Transverse colon (tissue), 4 donors: ENCODE data around the gene KRT74. TPM values are rescaled to one million over a fixed set of nuclear protein-coding genes. Genes with fewer than 3 reads are reported as not detected.

Source experiments
- DNase-seq: peaks from one replicate; pipeline ENCODE4 v3.0.0-alpha.2; 2019
- H3K27ac ChIP-seq, 4 donors: fragments of 200-600 bp; sonication (generic); 2 replicates each; pipeline ENCODE4 v1.5.1; 2016 to 2018; ENCODE audit warnings: inconsistent platforms in 4 of 4
- H3K27me3 ChIP-seq: fragments of 200-600 bp; sonication (generic); 2 replicates; pipeline ENCODE4 v1.5.1; 2017; ENCODE audit warnings: inconsistent platforms
- H3K36me3 ChIP-seq, 4 donors: fragments of 200-600 bp; sonication (generic); 2 replicates each; pipeline ENCODE4 v1.5.1; 2017 to 2019; ENCODE audit warnings: inconsistent platforms in 4 of 4
- H3K4me1 ChIP-seq, 4 donors: fragments of 200-600 bp; sonication (generic); 2 replicates each; pipeline ENCODE4 v1.5.1; 2017 to 2020; ENCODE audit warnings: inconsistent platforms in 4 of 4
- H3K4me3 ChIP-seq, 4 donors: fragments of 200-600 bp; sonication (generic); 1 replicate in 1 of 4; 2 replicates in 3 of 4; pipeline versions ENCODE4 v1.5.1 to v1.6.1; 2017 to 2019; ENCODE audit warnings: inconsistent platforms in 4 of 4
- H3K9me3 ChIP-seq, 2 donors: fragments of 200-600 bp; sonication (generic); 2 replicates each; pipeline ENCODE4 v1.5.1; 2017 to 2019; ENCODE audit warnings: inconsistent platforms in 2 of 2
- CTCF ChIP-seq, 5 experiments: fragments of 200-600 bp in 3 of 5; fragments of 450-650 bp in 2 of 5; sonication (generic) in 3 of 5; IDR thresholded peaks; 1 replicate in 2 of 5; 2 replicates in 3 of 5; pipeline ENCODE4 v1.5.1; 2016 to 2017; ENCODE audit warnings: antibody characterized with exemption in 5 of 5, inconsistent platforms in 3 of 5, mild to moderate bottlenecking in 2 of 5, moderate library complexity in 1 of 5
- EP300 ChIP-seq: sonication (generic); formaldehyde crosslinking; IDR thresholded peaks from one replicate; pipeline ENCODE4 v1.6.1; 2017; ENCODE audit warnings: antibody characterized with exemption, low read depth
- POLR2A ChIP-seq: fragments of 450-650 bp; IDR thresholded peaks from one replicate; pipeline ENCODE4 v1.6.1; 2016; ENCODE audit warnings: antibody characterized with exemption, mild to moderate bottlenecking, moderate library complexity
- POLR2AphosphoS5 ChIP-seq, 3 donors: sonication (generic); formaldehyde crosslinking; IDR thresholded peaks; one replicate each; pipeline ENCODE4 v1.6.1; 2016; ENCODE audit warnings: antibody characterized with exemption in 3 of 3
- WGBS, 2 donors: methylation state at CpG; one replicate each; pipeline ENCODE4 v1.1.5; 2018; ENCODE audit warnings: low coverage in 1 of 2; 5-methylcytosine and 5-hydroxymethylcytosine counted together
- in situ Hi-C, 4 donors: fragments of 200-750 bp; cut with MboI; loops; one replicate each; pipeline versions ENCODE4 v1.15.0 to v1.15.1; 2017; ENCODE audit warnings: low sequenced_read_pairs in 3 of 4, low pct_ligation_motif_present in 1 of 4, low pct_unique_long_range_greater_than_20kb in 1 of 4
- intact Hi-C: fragments of 100-400 bp; cut with DNase I; formaldehyde crosslinking; loops from one replicate; pipeline ENCODE4 v1.15.1; 2023; ENCODE audit warnings: low total_unique reads
- total RNA-seq, 4 donors: library from RNA; depleted of rRNA; stranded (reverse); fragments of >200 nt; gene quantifications; one replicate each; pipeline ENCODE4 v1.1.0, GENCODE V29; 2016

KRT74 gene
- total RNA-seq, 4 donors from 2014 or later = not detected

GRCh38 chr12:52558781-52559445, 14.7 kb downstream of the KRT74 start:
- Histone ChIP-seq H3K9me3 (no peaks in the 10 kb centered on the region), H3K27me3 (peaks cover 6% of the 10 kb centered on the region), H3K27ac (no peak overlapping the region), H3K36me3 (no peaks in the 10 kb centered on the region), H3K4me3 (no peak overlapping the region), H3K4me1 (no peaks in the 10 kb centered on the region)
- no peak for DNase-seq
- no peak for TF ChIP-seq EP300
- TF ChIP-seq CTCF (IDR thresholded peaks at IDR 0.05) = no peak
- no peak for TF ChIP-seq POLR2AphosphoS5 (IDR thresholded peaks at IDR 0.05)
- no peak for TF ChIP-seq POLR2A
- 0 to 70% methylated on average over 1 to 8 of the region's 8 CpGs for WGBS, 2 donors
- intact Hi-C loops (no loop called here), in situ Hi-C loops (no loop called here)

- Histone ChIP-seq H3K27me3 (peaks cover 6% of the 10 kb centered on the region), H3K9me3 (no peaks in the 10 kb centered on the region), H3K4me3 (no peak overlapping the region), H3K27ac (no peak overlapping the region), H3K4me1 (no peaks in the 10 kb centered on the region), H3K36me3 (no peaks in the 10 kb centered on the region)
- TF ChIP-seq EP300 = no peak
- TF ChIP-seq POLR2AphosphoS5 (IDR thresholded peaks at IDR 0.05) = no peak
- TF ChIP-seq CTCF (IDR thresholded peaks at IDR 0.05) = no peak
- TF ChIP-seq POLR2A = no peak
- DNase-seq = no peak
- intact Hi-C loops (no loop called here), in situ Hi-C loops (no loop called here)
- WGBS, 2 donors = 29 to 69% methylated on average over 1 to 2 of the region's 2 CpGs
These were observed 16.2 kb downstream of the KRT74 start for GRCh38 chr12:52557476-52557875.

- H3K4me1 ChIP-seq = no peaks in the 10 kb centered on the region
- H3K36me3 ChIP-seq = no peaks in the 10 kb centered on the region
- no peak for DNase-seq
- H3K9me3 ChIP-seq = no peaks in the 10 kb centered on the region
- in situ Hi-C loops (no loop called here), intact Hi-C loops (no loop called here)
- H3K27ac ChIP-seq = no peak overlapping the region
- H3K4me3 ChIP-seq = no peak overlapping the region
- 60 to 65% methylated on average over 3 to 6 of the region's 6 CpGs for WGBS, 2 donors
- TF ChIP-seq POLR2AphosphoS5 (IDR thresholded peaks at IDR 0.05) = no peak
- no peak for TF ChIP-seq CTCF (IDR thresholded peaks at IDR 0.05)
- TF ChIP-seq POLR2A = no peak
- TF ChIP-seq EP300 = no peak
- peaks cover 6% of the 10 kb centered on the region for H3K27me3 ChIP-seq
These were observed 18.1 kb downstream of the KRT74 start for GRCh38 chr12:52555577-52555976.

DNA sequence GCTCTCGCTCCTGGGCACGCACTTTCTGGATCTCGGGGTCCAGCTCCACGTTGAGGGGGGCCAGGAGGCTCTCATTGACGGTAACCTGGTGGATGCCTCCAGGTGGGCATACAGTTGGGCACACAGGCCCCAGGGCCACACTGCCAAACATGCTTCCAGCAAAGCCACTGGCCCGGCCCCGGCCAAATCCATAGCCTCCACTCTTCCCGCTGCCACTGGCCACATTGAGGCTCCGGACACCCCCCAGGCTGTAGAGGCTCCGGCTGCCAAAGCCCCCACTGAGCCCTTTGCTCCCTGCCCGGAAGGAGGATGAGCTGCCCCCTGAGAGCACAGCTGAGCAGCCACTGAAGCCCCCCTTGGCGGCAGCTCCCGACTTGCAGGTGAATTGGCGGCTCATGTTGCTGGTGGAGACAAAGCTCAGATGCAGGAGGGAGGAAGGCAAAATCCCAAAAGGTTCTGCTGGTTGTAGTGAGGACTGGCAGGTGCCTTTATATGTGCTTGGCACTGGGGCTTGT, 20.9 kb downstream of the KRT74 start, which contains the start of gene KRT71:
KRT71 (minus strand) TSS at position 465 of the 515 bp plus-strand sequence; CDS start at position 397, 68 bp downstream.
- H3K27ac ChIP-seq = no peak within 1 kb of the TSS
- no peaks in the 10 kb centered on the region for H3K4me1 ChIP-seq
- H3K9me3 ChIP-seq = no peaks in the 10 kb centered on the region
- TF ChIP-seq POLR2A (no peak), EP300 (no peak), POLR2AphosphoS5 (IDR thresholded peaks at IDR 0.05) (no peak), CTCF (IDR thresholded peaks at IDR 0.05) (no peak)
- 90% methylated on average over 12 of the region's 14 CpGs; no CpG with 5 or more reads in 1 of the 2 donors for WGBS, 2 donors
- in situ Hi-C loops = no loop called here
- H3K36me3 ChIP-seq = no peaks in the 10 kb centered on the region
- intact Hi-C loops = no loop called here
- H3K27me3 ChIP-seq = peaks cover 4% of the 10 kb centered on the region
- H3K4me3 ChIP-seq = no peak within 1 kb of the TSS
- DNase-seq = no peak
